Trophoblast cell (in vitro differentiated cells and primary cell): ENCODE results near the gene PACSIN2.
A peak's percentile ranks its signal among the peaks of the same experiment; 100 is the strongest.

Experiments
- DNase-seq, 2 donors: peaks; one replicate each; pipeline ENCODE4 v3.0.0-alpha.2; 2016
- H2AFZ ChIP-seq: 2 replicates; pipeline ENCODE4 v1.6.1; 2013; ENCODE audit warnings: low read length, moderate library complexity, mild to moderate bottlenecking; ENCODE audit not compliant: insufficient read depth, poor library complexity
- H2AK5ac ChIP-seq: 2 replicates; pipeline ENCODE4 v1.6.1; 2013; ENCODE audit warnings: mild to moderate bottlenecking, low read length
- H2BK120ac ChIP-seq: 2 replicates; pipeline ENCODE4 v1.6.1; 2013; ENCODE audit warnings: low read length, mild to moderate bottlenecking, moderate library complexity; ENCODE audit not compliant: insufficient read depth, poor library complexity
- H2BK12ac ChIP-seq: 2 replicates; pipeline ENCODE4 v1.6.1; 2013; ENCODE audit warnings: mild to moderate bottlenecking, low read length, moderate library complexity
- H2BK5ac ChIP-seq: 2 replicates; pipeline ENCODE4 v1.6.1; 2013; ENCODE audit warnings: low read length, low read depth, moderate library complexity, mild to moderate bottlenecking; ENCODE audit not compliant: poor library complexity
- H3K14ac ChIP-seq: 2 replicates; pipeline ENCODE4 v1.6.1; 2013; ENCODE audit warnings: mild to moderate bottlenecking, low read length
- H3K18ac ChIP-seq: 2 replicates; pipeline ENCODE4 v1.6.1; 2013; ENCODE audit warnings: mild to moderate bottlenecking, low read length
- H3K23ac ChIP-seq: 2 replicates; pipeline ENCODE4 v1.6.1; 2013; ENCODE audit warnings: low read length
- H3K27ac ChIP-seq: 2 replicates; pipeline ENCODE4 v1.5.1; 2013; ENCODE audit warnings: low read depth, mild to moderate bottlenecking, inconsistent platforms, low read length, moderate library complexity
- H3K27me3 ChIP-seq: 2 replicates; pipeline ENCODE4 v1.6.1; 2013; ENCODE audit warnings: inconsistent platforms, mild to moderate bottlenecking, low read length, moderate library complexity; ENCODE audit not compliant: insufficient read depth
- H3K36me3 ChIP-seq, 2 experiments: 1 replicate in 1 of 2; 2 replicates in 1 of 2; pipeline ENCODE4 v1.6.1; 2013; ENCODE audit warnings: low read length in 2 of 2, mild to moderate bottlenecking in 2 of 2, moderate library complexity in 1 of 2; ENCODE audit not compliant: insufficient read depth in 2 of 2, control insufficient read depth in 1 of 2
- H3K4ac ChIP-seq: 2 replicates; pipeline ENCODE4 v1.6.1; 2013; ENCODE audit warnings: low read depth, mild to moderate bottlenecking, low read length, moderate library complexity
- H3K4me1 ChIP-seq, 2 experiments: 1 replicate in 1 of 2; 2 replicates in 1 of 2; pipeline ENCODE4 v1.6.1; 2013; ENCODE audit warnings: low read length in 2 of 2, mild to moderate bottlenecking in 2 of 2, moderate library complexity in 1 of 2; ENCODE audit not compliant: insufficient read depth in 2 of 2, control insufficient read depth in 1 of 2
- H3K4me2 ChIP-seq: 2 replicates; pipeline ENCODE4 v1.6.1; 2013; ENCODE audit warnings: inconsistent platforms, mild to moderate bottlenecking, low read length, moderate library complexity
- H3K4me3 ChIP-seq: 2 replicates; pipeline ENCODE4 v1.5.1; 2013; ENCODE audit warnings: mild to moderate bottlenecking, low read depth, low read length, inconsistent platforms
- H3K79me1 ChIP-seq: one replicate; pipeline ENCODE4 v1.6.1; 2013; ENCODE audit warnings: low read length
- H3K79me2 ChIP-seq: 2 replicates; pipeline ENCODE4 v1.6.1; 2013; ENCODE audit warnings: low read length, mild to moderate bottlenecking; ENCODE audit not compliant: control insufficient read depth, insufficient read depth, poor library complexity
- H3K9ac ChIP-seq: 2 replicates; pipeline ENCODE4 v1.6.1; 2013; ENCODE audit warnings: mild to moderate bottlenecking, low read length
- H3K9me3 ChIP-seq: 2 replicates; pipeline ENCODE4 v1.6.1; 2013; ENCODE audit warnings: low read depth, mild to moderate bottlenecking, control low read depth, inconsistent platforms, low read length; ENCODE audit not compliant: insufficient read depth
- H4K12ac ChIP-seq: 2 replicates; pipeline ENCODE4 v1.6.1; 2013; ENCODE audit warnings: low read depth, mild to moderate bottlenecking, low read length, moderate library complexity
- H4K8ac ChIP-seq: 2 replicates; pipeline ENCODE4 v1.6.1; 2013; ENCODE audit warnings: low read depth, mild to moderate bottlenecking, low read length, moderate library complexity
- H4K91ac ChIP-seq: one replicate; pipeline ENCODE4 v1.6.1; 2013; ENCODE audit warnings: low read depth, mild to moderate bottlenecking, low read length, moderate library complexity
- WGBS: extraction: QIAGEN DNeasy Blood & Tissue Kit; methylation state at CpG from one replicate; pipeline ENCODE4 v1.1.7; 2013; ENCODE audit warnings: missing lambda C conversion rate; ENCODE audit not compliant: insufficient read length, insufficient coverage; ENCODE audit errors: extremely low coverage; 5-methylcytosine and 5-hydroxymethylcytosine counted together

PACSIN2 gene

GRCh38 chr22:42964994-42965699 lies 49.8 kb downstream of the PACSIN2 start:
- Histone ChIP-seq H2BK12ac (no peak overlapping the region), H3K4ac (peak overlapping the region; percentile 54), H3K79me1 (peaks cover 12% of the 10 kb centered on the region), H3K9ac (no peak overlapping the region), H2BK120ac (no peak overlapping the region), H3K79me2 (peaks cover 20% of the 10 kb centered on the region), H2AK5ac (no peak overlapping the region), H3K36me3 (peaks cover 4 to 10% of the 10 kb centered on the region in 2 experiments), H3K18ac (no peak overlapping the region), H3K4me1 (peaks cover 22 to 23% of the 10 kb centered on the region in 2 experiments), H2BK5ac (no peak overlapping the region), H4K12ac (no peak overlapping the region), H3K14ac (no peak overlapping the region), H2AFZ (no peak overlapping the region), H3K27ac (no peak overlapping the region), H3K27me3 (no peaks in the 10 kb centered on the region), H4K91ac (no peak overlapping the region), H3K9me3 (no peaks in the 10 kb centered on the region), H3K4me3 (no peak overlapping the region), H3K23ac (no peak overlapping the region), H4K8ac (no peak overlapping the region), H3K4me2 (no peak overlapping the region)
- DNase-seq = no peak
- WGBS = no CpG with 5 or more reads among the region's 6 CpGs

- Histone ChIP-seq H2AK5ac (no peak overlapping the region), H3K9ac (no peak overlapping the region), H4K12ac (no peak overlapping the region), H3K27ac (peak overlapping the region; percentile 6), H2BK5ac (no peak overlapping the region), H4K91ac (no peak overlapping the region), H4K8ac (no peak overlapping the region), H3K27me3 (no peaks in the 10 kb centered on the region), H3K36me3 (peaks cover 6 to 8% of the 10 kb centered on the region in 2 experiments), H3K14ac (no peak overlapping the region), H3K4me3 (no peak overlapping the region), H2BK120ac (peak overlapping the region; percentile 34), H3K18ac (peak overlapping the region; percentile 62), H3K79me2 (peaks cover 21% of the 10 kb centered on the region), H3K9me3 (no peaks in the 10 kb centered on the region), H3K4me2 (no peak overlapping the region), H2BK12ac (peak overlapping the region; percentile 67), H3K4me1 (peaks cover 22 to 25% of the 10 kb centered on the region in 2 experiments), H2AFZ (no peak overlapping the region), H3K79me1 (peaks cover 11% of the 10 kb centered on the region), H3K23ac (no peak overlapping the region), H3K4ac (peak overlapping the region; percentile 25)
- no peak for DNase-seq
- WGBS = no CpG with 5 or more reads among the region's 9 CpGs
Measured at GRCh38 chr22:42963231-42963595, 51.7 kb downstream of the PACSIN2 start.

GRCh38 chr22:42962295-42963230 lies 52.4 kb downstream of the PACSIN2 start:
- H3K9ac ChIP-seq = no peak overlapping the region
- H3K4me3 ChIP-seq = no peak overlapping the region
- H3K9me3 ChIP-seq = no peaks in the 10 kb centered on the region
- H4K91ac ChIP-seq = no peak overlapping the region
- no peak overlapping the region for H4K12ac ChIP-seq
- H3K79me2 ChIP-seq = peaks cover 21% of the 10 kb centered on the region
- peak overlapping the region; percentile 62 for H3K18ac ChIP-seq
- H4K8ac ChIP-seq = no peak overlapping the region
- H3K79me1 ChIP-seq = peaks cover 11% of the 10 kb centered on the region
- H3K23ac ChIP-seq = no peak overlapping the region
- H3K4me1 ChIP-seq = peaks cover 22 to 25% of the 10 kb centered on the region in 2 experiments
- DNase-seq = peak; percentile 88 to 95
- no peak overlapping the region for H3K27ac ChIP-seq
- no peak overlapping the region for H3K14ac ChIP-seq
- no peak overlapping the region for H3K4me2 ChIP-seq
- H2AK5ac ChIP-seq = no peak overlapping the region
- no peak overlapping the region for H2BK120ac ChIP-seq
- H2AFZ ChIP-seq = no peak overlapping the region
- no peak overlapping the region for H2BK5ac ChIP-seq
- peaks cover 6% of the 10 kb centered on the region in 2 experiments for H3K36me3 ChIP-seq
- WGBS = no CpG with 5 or more reads among the region's 9 CpGs
- no peaks in the 10 kb centered on the region for H3K27me3 ChIP-seq
- peak overlapping the region; percentile 25 for H3K4ac ChIP-seq
- H2BK12ac ChIP-seq = no peak overlapping the region

GRCh38 chr22:42961810-42962209 lies 53.1 kb downstream of the PACSIN2 start:
- H3K27me3 ChIP-seq = no peaks in the 10 kb centered on the region
- H2BK120ac ChIP-seq = no peak overlapping the region
- no peak overlapping the region for H3K18ac ChIP-seq
- H3K4me3 ChIP-seq = no peak overlapping the region
- no peak overlapping the region for H2BK12ac ChIP-seq
- H3K9me3 ChIP-seq = no peaks in the 10 kb centered on the region
- peak overlapping the region; percentile 9 for H3K4ac ChIP-seq
- peaks cover 22 to 25% of the 10 kb centered on the region in 2 experiments for H3K4me1 ChIP-seq
- no peak overlapping the region for H2BK5ac ChIP-seq
- no peak overlapping the region for H3K27ac ChIP-seq
- peaks cover 4 to 6% of the 10 kb centered on the region in 2 experiments for H3K36me3 ChIP-seq
- no peak for DNase-seq
- H2AFZ ChIP-seq = no peak overlapping the region
- H3K14ac ChIP-seq = no peak overlapping the region
- H3K79me1 ChIP-seq = peaks cover 11% of the 10 kb centered on the region
- no peak overlapping the region for H2AK5ac ChIP-seq
- no CpG with 5 or more reads among the region's 6 CpGs for WGBS
- H3K4me2 ChIP-seq = no peak overlapping the region
- no peak overlapping the region for H3K23ac ChIP-seq
- H3K79me2 ChIP-seq = peaks cover 19% of the 10 kb centered on the region
- no peak overlapping the region for H4K12ac ChIP-seq
- H3K9ac ChIP-seq = no peak overlapping the region
- H4K91ac ChIP-seq = no peak overlapping the region
- H4K8ac ChIP-seq = no peak overlapping the region
